ENCODE data around the gene IFNA6. TPM values are rescaled to one million over a fixed set of nuclear protein-coding genes. Genes with fewer than 3 reads are reported as not detected.

Gene IFNA6
- total and polyA plus RNA-seq, 5 experiments from 2014 or later, result not detected

DNA sequence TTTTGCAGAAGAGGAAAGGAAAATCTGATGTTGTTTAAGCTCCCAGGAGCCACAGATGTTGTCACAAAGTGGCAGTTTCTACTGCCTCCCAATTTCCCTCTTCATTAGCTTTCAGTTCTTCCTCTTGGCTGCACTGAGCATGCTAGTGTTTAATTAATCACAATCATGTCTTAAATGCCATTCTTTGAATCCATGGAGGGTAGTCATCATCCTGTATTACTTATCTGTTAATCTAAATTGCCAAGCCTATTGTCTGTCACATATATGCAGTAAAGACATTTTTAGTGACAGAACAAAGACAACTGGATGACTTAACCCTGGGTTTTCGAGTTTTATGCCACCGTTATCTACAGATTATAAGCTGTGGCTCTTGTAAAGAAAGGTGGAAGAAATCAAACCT is 30.2 kb downstream of the IFNA6 start:
- Mint-ChIP-seq H3K4me1 (peaks cover 7 to 9% (median 8%) of the 10 kb centered on the region in 4 donors), H3K27ac (peak overlapping the region in 7 of 10 donors; percentile 13 to 74 (median 36)), H3K9me3 (no peaks in the 10 kb centered on the region), H3K4me3 (no peak overlapping the region), H3K36me3 (peaks cover 0 to 45% (median 4%) of the 10 kb centered on the region in 3 donors), H3K27me3 (no peaks in the 10 kb centered on the region)
- DNase-seq, result no peak
- no peak for ATAC-seq
- POLR2A ChIA-PET, result no interaction called here

DNA sequence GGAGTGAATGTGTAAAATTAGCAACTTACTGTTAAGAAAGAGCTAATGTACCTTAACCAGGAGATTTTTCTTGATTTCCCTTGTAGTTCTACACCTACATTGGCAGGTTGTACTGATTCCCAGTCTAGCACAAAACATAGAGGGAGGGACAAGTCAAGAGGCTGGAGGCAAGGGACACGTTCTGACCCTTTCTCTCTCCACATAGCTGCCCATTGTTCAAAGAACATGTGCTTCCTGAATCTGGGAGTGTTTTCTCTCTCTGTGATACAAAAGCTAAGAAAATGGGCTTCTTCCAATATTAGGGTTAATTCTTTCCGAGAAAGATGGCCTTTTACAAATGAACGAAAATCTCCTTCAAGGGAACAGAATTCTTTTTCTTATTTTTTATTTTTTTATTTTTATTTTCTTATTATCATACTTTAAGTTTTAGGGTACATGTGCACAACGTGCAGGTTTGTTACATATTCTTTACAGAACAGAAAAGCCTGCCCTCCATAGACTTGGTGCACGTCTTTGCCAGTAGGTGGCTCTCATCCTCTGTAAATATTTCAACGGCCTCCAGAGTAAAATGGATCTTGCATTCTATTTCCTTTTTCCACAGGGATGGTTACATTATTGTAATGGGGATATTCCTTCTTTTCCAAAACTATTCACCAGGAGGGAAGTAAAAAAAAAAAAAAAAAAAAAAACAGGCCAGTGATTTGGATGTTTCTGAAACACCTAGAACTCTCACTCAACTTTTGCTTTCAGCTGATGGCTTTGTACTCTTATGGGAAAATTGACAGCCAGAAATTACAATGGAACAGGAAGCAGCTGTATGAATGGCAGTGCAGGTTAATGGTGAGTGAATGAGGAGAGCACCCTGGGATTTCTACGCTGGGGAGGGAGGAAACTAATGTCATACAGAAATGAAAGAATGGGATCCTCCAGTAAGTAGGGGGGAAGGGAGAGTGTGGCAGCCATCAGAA is 32.4 kb downstream of the IFNA6 start:
- H3K27me3 Mint-ChIP-seq, result no peaks in the 10 kb centered on the region
- peak overlapping the region in 3 of 10 donors; percentile 18 to 77 (median 50) for H3K27ac Mint-ChIP-seq
- ATAC-seq (peak; percentile 70 to 80), DNase-seq (peak in 5 of 10 donors; percentile 12 to 38 (median 23))
- no peaks in the 10 kb centered on the region for H3K9me3 Mint-ChIP-seq
- no peak overlapping the region for H3K4me3 Mint-ChIP-seq
- H3K4me1 Mint-ChIP-seq, result peaks cover 2 to 6% (median 3%) of the 10 kb centered on the region in 4 donors
- peaks cover 0 to 23% (median 2%) of the 10 kb centered on the region in 3 donors for H3K36me3 Mint-ChIP-seq
- POLR2A ChIA-PET, result interaction anchor here (1.0 kb wide), 1 partner anchor 17 kb away, joined by 3 read pairs; the partner anchor contains the start of gene KLHL9

DNA sequence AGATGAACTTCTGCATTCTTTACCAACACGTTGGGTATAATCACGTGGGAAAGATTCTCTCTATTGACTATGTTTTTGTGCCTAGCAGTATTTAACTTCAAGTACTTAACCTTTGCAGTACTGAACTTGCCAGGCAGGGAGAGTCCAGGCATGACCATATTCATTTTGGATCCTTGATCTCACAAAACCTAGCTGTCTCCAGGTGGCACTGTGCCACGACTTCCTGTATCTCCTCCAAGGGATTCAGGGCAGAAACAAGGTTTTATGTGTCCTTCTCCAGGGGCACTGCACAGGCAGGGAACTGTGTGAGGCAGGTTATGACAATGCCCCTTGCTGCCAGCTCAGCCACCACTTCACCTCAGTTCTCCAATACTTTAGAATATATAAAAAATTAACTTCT is 33.8 kb downstream of the IFNA6 start:
- H3K36me3 Mint-ChIP-seq, result peaks cover 0 to 9% (median 2%) of the 10 kb centered on the region in 3 donors
- peak overlapping the region in 2 of 10 donors; percentile 1 to 77 for H3K27ac Mint-ChIP-seq
- POLR2A ChIA-PET, result no interaction called here
- peaks cover 0 to 6% (median 2%) of the 10 kb centered on the region in 4 donors for H3K4me1 Mint-ChIP-seq
- no peak for DNase-seq
- H3K27me3 Mint-ChIP-seq, result no peaks in the 10 kb centered on the region
- ATAC-seq, result no peak
- no peak overlapping the region for H3K4me3 Mint-ChIP-seq
- H3K9me3 Mint-ChIP-seq, result no peaks in the 10 kb centered on the region

DNA sequence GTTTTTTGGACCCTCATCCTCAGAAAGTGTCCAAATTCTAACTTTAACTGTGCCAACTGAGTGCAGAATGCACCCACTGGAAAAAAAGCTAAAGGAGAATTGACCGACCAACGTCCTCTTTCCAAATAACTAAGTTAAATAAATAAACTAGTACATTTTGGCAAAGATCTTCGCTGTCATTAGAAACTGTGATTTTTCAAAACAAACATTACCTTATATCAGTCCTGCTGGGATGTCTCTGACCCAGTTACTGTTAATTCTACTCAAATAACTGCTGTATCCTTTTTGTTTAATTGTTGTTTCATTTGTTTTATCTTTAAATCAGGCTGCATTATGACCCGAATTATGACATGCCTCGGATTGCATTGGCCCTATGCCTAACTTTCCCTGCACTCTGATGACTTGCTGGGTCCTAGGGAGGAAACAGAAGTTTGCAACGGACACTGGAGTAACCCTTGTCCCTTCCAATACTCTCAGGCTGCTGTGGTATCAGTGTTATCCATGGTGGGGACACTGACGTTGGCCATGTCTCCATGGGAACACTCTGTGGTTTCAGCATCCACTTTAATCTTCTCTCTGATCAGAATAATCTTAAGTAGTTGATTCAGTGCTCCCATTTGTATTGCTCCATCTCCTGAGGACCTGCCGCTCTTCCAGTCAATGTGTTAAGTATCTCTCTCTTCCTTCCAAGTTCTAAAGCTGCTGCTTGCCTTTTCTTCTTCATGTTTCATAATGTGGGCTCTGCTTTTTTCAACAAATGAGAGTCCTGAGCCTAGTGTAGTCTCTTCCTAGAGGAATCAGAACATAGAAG is 34.5 kb downstream of the IFNA6 start:
- DNase-seq, result no peak
- POLR2A ChIA-PET, result no interaction called here
- H3K27me3 Mint-ChIP-seq, result peaks cover 0 to 1% (median 0%) of the 10 kb centered on the region in 5 donors

DNA sequence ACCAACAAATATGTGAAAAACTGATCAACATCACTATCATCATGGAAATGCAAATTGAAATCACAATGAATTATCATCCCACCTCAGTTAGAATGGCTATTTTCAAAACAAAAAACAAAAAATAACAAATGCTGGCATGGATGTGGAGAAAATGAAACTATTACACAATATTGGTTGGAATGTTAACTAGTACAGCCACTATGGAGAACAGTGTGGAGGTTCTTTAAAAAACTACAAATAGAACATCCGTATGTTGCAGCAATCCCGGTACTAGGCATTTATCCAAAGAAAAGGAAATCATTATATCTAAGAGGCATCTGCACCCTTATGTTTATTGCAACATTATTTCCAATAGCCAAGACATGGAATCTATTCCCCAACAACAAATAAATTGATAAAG is 36.5 kb downstream of the IFNA6 start:
- no peak for ATAC-seq

More for the DNA sequence above, 34.5 kb downstream of the IFNA6 start:
- Mint-ChIP-seq H3K4me3 (no peak overlapping the region), H3K4me1 (peaks cover 0 to 6% (median 2%) of the 10 kb centered on the region in 4 donors), H3K9me3 (no peaks in the 10 kb centered on the region), H3K27ac (peak overlapping the region in 5 of 10 donors; percentile 1 to 77 (median 69)), H3K36me3 (peaks cover 0 to 7% (median 2%) of the 10 kb centered on the region in 3 donors)
- ATAC-seq, result no peak

GRCh38 chr9:21311889-21312288 is 38.8 kb downstream of the IFNA6 start:
- H3K9me3 Mint-ChIP-seq, result no peaks in the 10 kb centered on the region
- DNase-seq (no peak), ATAC-seq (no peak)
- peaks cover 0 to 28% (median 11%) of the 10 kb centered on the region in 5 donors for H3K27me3 Mint-ChIP-seq
- POLR2A ChIA-PET, result no interaction called here
- H3K36me3 Mint-ChIP-seq, result peaks cover 0 to 2% (median 0%) of the 10 kb centered on the region in 3 donors
- no peak overlapping the region for H3K4me3 Mint-ChIP-seq
- no peak overlapping the region for H3K27ac Mint-ChIP-seq
- peaks cover 0 to 2% (median 0%) of the 10 kb centered on the region in 4 donors for H3K4me1 Mint-ChIP-seq

More for the DNA sequence above, 36.5 kb downstream of the IFNA6 start:
- Mint-ChIP-seq H3K27ac (no peak overlapping the region), H3K4me3 (no peak overlapping the region), H3K27me3 (peaks cover 0 to 16% (median 4%) of the 10 kb centered on the region in 5 donors), H3K9me3 (no peaks in the 10 kb centered on the region), H3K4me1 (peaks cover 0 to 6% (median 2%) of the 10 kb centered on the region in 4 donors), H3K36me3 (peaks cover 0 to 2% (median 0%) of the 10 kb centered on the region in 3 donors)
- POLR2A ChIA-PET, result no interaction called here
- no peak for DNase-seq

- no peak for ATAC-seq
- POLR2A ChIA-PET, result no interaction called here
Measured at GRCh38 chr9:21305213-21305612, 45.5 kb downstream of the IFNA6 start, which contains the start of gene IFNA5. IFNA5 (minus strand) TSS chr9:21305313; CDS start chr9:21305256, 57 bp downstream.

More at GRCh38 chr9:21305213-21305612, 45.5 kb downstream of the IFNA6 start, which contains the start of gene IFNA5:
- Mint-ChIP-seq H3K9me3 (peaks cover 0 to 5% (median 0%) of the 10 kb centered on the region in 9 donors), H3K36me3 (peaks cover 0 to 2% (median 0%) of the 10 kb centered on the region in 3 donors), H3K4me3 (no peak within 1 kb of the TSS), H3K27me3 (peaks cover 16 to 48% (median 33%) of the 10 kb centered on the region in 5 donors), H3K4me1 (no peaks in the 10 kb centered on the region), H3K27ac (no peak within 1 kb of the TSS)
- DNase-seq, result no peak

Other genes with a start within 250 kb of the IFNA6 start
- gene IFNW1, start 209.1 kb downstream of the IFNA6 start, total RNA-seq, result not detected
- gene IFNW1, start 209.1 kb downstream of the IFNA6 start, polyA plus RNA-seq, result not detected
- not detected for gene IFNA21, start 184.2 kb downstream of the IFNA6 start, total RNA-seq
- not detected for gene IFNA21, start 184.2 kb downstream of the IFNA6 start, polyA plus RNA-seq
- gene IFNA4, start 163.3 kb downstream of the IFNA6 start, total RNA-seq, result not detected
- not detected for gene IFNA4, start 163.3 kb downstream of the IFNA6 start, polyA plus RNA-seq
- not detected for gene IFNA7, start 148.7 kb downstream of the IFNA6 start, total RNA-seq
- gene IFNA7, start 148.7 kb downstream of the IFNA6 start, polyA plus RNA-seq, result not detected
- not detected for gene IFNA10, start 143.7 kb downstream of the IFNA6 start, total RNA-seq
- not detected for gene IFNA10, start 143.7 kb downstream of the IFNA6 start, polyA plus RNA-seq
- not detected for gene IFNA16, start 133.6 kb downstream of the IFNA6 start, total RNA-seq
- gene IFNA16, start 133.6 kb downstream of the IFNA6 start, polyA plus RNA-seq, result not detected
- gene IFNA17, start 122.7 kb downstream of the IFNA6 start, total RNA-seq, result not detected
- gene IFNA17, start 122.7 kb downstream of the IFNA6 start, polyA plus RNA-seq, result not detected
- gene IFNA14, start 110.9 kb downstream of the IFNA6 start, total RNA-seq, result not detected
- not detected for gene IFNA14, start 110.9 kb downstream of the IFNA6 start, polyA plus RNA-seq
- under 1 TPM in 1 of 2 experiments, not detected in 1; 0.52 TPM for gene IFNA5, start 45.6 kb downstream of the IFNA6 start, total RNA-seq
- not detected for gene IFNA5, start 45.6 kb downstream of the IFNA6 start, polyA plus RNA-seq
- 10 to 100 TPM; 33.8 to 36.4 TPM for gene KLHL9, start 15.5 kb downstream of the IFNA6 start, total RNA-seq
- 10 to 100 TPM; 14.8 to 19.6 (median 18.6) TPM for gene KLHL9, start 15.5 kb downstream of the IFNA6 start, polyA plus RNA-seq
- not detected for gene IFNA13, start 17.2 kb upstream of the IFNA6 start, total RNA-seq
- not detected for gene IFNA13, start 17.2 kb upstream of the IFNA6 start, polyA plus RNA-seq
- gene IFNA2, start 34.5 kb upstream of the IFNA6 start, total RNA-seq, result not detected
- not detected for gene IFNA2, start 34.5 kb upstream of the IFNA6 start, polyA plus RNA-seq
- gene IFNA8, start 58.2 kb upstream of the IFNA6 start, total RNA-seq, result not detected
- gene IFNA8, start 58.2 kb upstream of the IFNA6 start, polyA plus RNA-seq, result not detected
- gene IFNA1, start 89.6 kb upstream of the IFNA6 start, total RNA-seq, result not detected
- gene IFNA1, start 89.6 kb upstream of the IFNA6 start, polyA plus RNA-seq, result not detected
- gene IFNE, start 131.4 kb upstream of the IFNA6 start, total RNA-seq, result under 1 TPM; 0.23 to 0.44 TPM
- not detected for gene IFNE, start 131.4 kb upstream of the IFNA6 start, polyA plus RNA-seq